ENCODE measurements around the gene SLC4A2. TPM values are rescaled to one million over a fixed set of nuclear protein-coding genes. Genes with fewer than 3 reads are reported as not detected.
A peak's percentile ranks its signal among the peaks of the same experiment; 100 is the strongest.

SLC4A2 gene
- total RNA-seq, 1 experiment from 2014 or later, result 100 TPM

GRCh38 chr7:151115836-151116418, 56.5 kb downstream of the SLC4A2 start:
- Histone ChIP-seq H3K27ac (no peak overlapping the region), H3K9me3 (replicated peaks) (no peaks in the 10 kb centered on the region), H3K4me3 (no peak overlapping the region), H3K36me3 (peaks cover 39% of the 10 kb centered on the region), H3K4me1 (replicated peaks) (peaks cover 23% of the 10 kb centered on the region), H3K27me3 (replicated peaks) (no peaks in the 10 kb centered on the region)
- no peak for DNase-seq (ENCODE audit: low read depth in 1 of 2, low spot score in 2 of 2)

- Histone ChIP-seq H3K4me1 (replicated peaks) (peaks cover 20% of the 10 kb centered on the region), H3K36me3 (peaks cover 40% of the 10 kb centered on the region), H3K9me3 (replicated peaks) (no peaks in the 10 kb centered on the region), H3K4me3 (no peak overlapping the region), H3K27ac (no peak overlapping the region), H3K27me3 (replicated peaks) (no peaks in the 10 kb centered on the region)
- no peak for DNase-seq (ENCODE audit: low read depth in 1 of 2, low spot score in 2 of 2)
Measured at GRCh38 chr7:151116603-151117440, 57.4 kb downstream of the SLC4A2 start.

DNA sequence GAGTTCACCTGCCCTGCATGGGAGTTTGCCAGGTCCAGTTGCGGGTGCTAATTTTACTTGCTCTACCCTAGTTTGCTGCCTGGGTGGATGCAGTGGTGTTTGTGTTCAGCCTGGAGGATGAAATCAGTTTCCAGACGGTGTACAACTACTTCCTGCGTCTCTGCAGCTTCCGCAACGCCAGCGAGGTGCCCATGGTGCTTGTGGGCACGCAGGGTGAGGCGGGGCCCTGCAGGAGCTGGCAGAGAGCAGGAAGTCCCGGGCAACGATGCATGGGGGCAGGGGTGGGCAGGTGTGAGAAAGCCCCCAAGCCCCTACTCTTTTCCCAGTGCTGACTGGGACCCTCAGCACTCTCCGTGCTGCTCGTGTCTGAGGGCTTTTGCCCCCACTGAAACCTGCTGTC, 58.2 kb downstream of the SLC4A2 start:
- no peak for DNase-seq (ENCODE audit: low read depth in 1 of 2, low spot score in 2 of 2)
- Histone ChIP-seq H3K9me3 (replicated peaks) (no peaks in the 10 kb centered on the region), H3K27ac (no peak overlapping the region), H3K27me3 (replicated peaks) (no peaks in the 10 kb centered on the region), H3K4me1 (replicated peaks) (peaks cover 20% of the 10 kb centered on the region), H3K36me3 (peaks cover 42% of the 10 kb centered on the region), H3K4me3 (no peak overlapping the region)

DNA sequence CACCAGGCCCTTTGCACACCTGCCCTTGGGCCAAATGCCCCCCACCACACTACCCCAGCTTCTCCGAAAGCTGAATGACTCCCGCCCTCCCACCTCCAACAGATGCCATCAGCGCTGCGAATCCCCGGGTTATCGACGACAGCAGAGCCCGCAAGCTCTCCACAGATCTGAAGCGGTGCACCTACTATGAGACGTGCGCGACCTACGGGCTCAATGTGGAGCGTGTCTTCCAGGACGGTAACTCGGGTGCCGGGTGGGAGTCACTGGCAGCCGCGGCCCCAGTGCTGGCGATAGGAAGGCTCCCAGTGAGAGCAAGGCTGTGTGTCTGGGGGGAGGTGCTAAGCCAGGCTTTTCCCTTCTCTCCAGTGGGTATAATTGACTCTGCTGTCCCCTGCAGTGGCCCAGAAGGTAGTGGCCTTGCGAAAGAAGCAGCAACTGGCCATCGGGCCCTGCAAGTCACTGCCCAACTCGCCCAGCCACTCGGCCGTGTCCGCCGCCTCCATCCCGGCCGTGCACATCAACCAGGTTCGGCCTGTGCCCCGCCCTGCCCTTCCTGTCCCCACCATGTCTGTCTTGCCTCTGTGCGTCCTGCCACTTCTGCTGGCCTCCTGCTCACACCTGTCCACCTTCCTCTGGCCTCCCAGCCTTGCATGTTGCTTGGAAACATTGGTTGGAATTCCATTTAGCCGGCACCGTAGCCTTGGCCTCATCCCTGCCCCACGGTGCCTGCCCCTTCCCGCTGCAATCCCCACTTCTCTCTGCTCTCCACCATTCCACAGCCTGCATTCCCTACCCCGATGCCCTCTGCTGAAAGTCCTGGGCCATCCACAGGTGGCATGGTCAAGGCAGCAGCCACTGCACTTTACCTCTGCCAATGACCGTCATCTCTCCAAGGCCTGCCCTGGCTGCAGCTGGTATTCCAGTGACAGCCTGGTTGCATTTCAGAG, 59.0 kb downstream of the SLC4A2 start:
- H3K36me3 ChIP-seq, result peaks cover 47% of the 10 kb centered on the region
- no peak overlapping the region for H3K27ac ChIP-seq
- H3K4me1 ChIP-seq (replicated peaks), result peaks cover 12% of the 10 kb centered on the region
- no peaks in the 10 kb centered on the region for H3K9me3 ChIP-seq (replicated peaks)
- no peaks in the 10 kb centered on the region for H3K27me3 ChIP-seq (replicated peaks)
- no peak overlapping the region for H3K4me3 ChIP-seq
- no peak for DNase-seq (ENCODE audit: low read depth in 1 of 2, low spot score in 2 of 2)

GRCh38 chr7:151119055-151119415, 59.6 kb downstream of the SLC4A2 start:
- Histone ChIP-seq H3K4me1 (replicated peaks) (peaks cover 6% of the 10 kb centered on the region), H3K4me3 (no peak overlapping the region), H3K27me3 (replicated peaks) (no peaks in the 10 kb centered on the region), H3K36me3 (peaks cover 53% of the 10 kb centered on the region), H3K9me3 (replicated peaks) (no peaks in the 10 kb centered on the region), H3K27ac (no peak overlapping the region)
- no peak for DNase-seq (ENCODE audit: low read depth in 1 of 2, low spot score in 2 of 2)

DNA sequence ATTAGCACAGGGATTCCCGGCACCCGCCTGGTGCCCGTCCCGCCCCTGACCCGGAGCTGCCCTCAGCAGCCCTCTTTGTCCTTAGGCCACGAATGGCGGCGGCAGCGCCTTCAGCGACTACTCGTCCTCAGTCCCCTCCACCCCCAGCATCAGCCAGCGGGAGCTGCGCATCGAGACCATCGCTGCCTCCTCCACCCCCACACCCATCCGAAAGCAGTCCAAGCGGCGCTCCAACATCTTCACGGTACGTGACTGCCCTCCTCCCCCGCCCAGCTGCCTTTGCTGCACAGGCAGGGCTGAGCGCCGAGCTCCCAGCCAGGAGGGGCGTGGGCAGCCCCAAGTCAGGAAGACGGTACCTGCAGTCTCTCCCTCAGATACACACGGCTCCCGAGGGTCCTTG, 60.5 kb downstream of the SLC4A2 start:
- H3K27me3 ChIP-seq (replicated peaks), result no peaks in the 10 kb centered on the region

GRCh38 chr7:151120896-151121295, 61.5 kb downstream of the SLC4A2 start:
- Histone ChIP-seq H3K4me3 (no peak overlapping the region), H3K9me3 (replicated peaks) (no peaks in the 10 kb centered on the region), H3K27ac (no peak overlapping the region), H3K4me1 (replicated peaks) (no peaks in the 10 kb centered on the region), H3K27me3 (replicated peaks) (no peaks in the 10 kb centered on the region), H3K36me3 (peaks cover 63% of the 10 kb centered on the region)
- no peak for DNase-seq (ENCODE audit: low read depth in 1 of 2, low spot score in 2 of 2)

More for the DNA sequence above, 60.5 kb downstream of the SLC4A2 start:
- Histone ChIP-seq H3K36me3 (peaks cover 62% of the 10 kb centered on the region), H3K4me3 (no peak overlapping the region), H3K4me1 (replicated peaks) (no peaks in the 10 kb centered on the region), H3K27ac (no peak overlapping the region), H3K9me3 (replicated peaks) (no peaks in the 10 kb centered on the region)
- DNase-seq (ENCODE audit: low read depth in 1 of 2, low spot score in 2 of 2), result no peak

- H3K4me3 ChIP-seq, result no peak overlapping the region
- peaks cover 59% of the 10 kb centered on the region for H3K36me3 ChIP-seq
- no peak for DNase-seq (ENCODE audit: low read depth in 1 of 2, low spot score in 2 of 2)
- H3K4me1 ChIP-seq (replicated peaks), result no peaks in the 10 kb centered on the region
- H3K27me3 ChIP-seq (replicated peaks), result no peaks in the 10 kb centered on the region
- H3K27ac ChIP-seq, result no peak overlapping the region
- no peaks in the 10 kb centered on the region for H3K9me3 ChIP-seq (replicated peaks)
Measured at GRCh38 chr7:151121380-151122170, 62.2 kb downstream of the SLC4A2 start.

DNA sequence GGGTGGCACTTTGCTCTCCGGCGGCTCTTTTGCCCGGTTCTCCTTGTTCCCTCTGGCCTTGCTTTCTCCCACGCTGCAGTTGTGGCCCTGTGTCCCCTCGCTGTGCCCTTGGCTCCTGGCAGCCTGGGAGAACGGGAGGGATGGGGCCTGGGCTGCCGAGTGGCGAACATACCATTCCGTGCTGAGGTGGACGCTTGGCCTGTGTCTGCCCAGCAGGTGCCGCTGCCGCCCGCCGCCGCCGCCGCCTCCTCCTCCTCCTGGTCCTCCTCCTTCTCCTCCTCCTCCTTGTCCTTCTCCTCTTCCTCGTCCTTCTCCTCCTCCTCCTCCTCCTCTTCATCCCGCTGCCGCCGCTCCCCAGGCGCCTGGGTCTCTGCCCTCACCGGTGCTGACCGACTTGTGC, 62.9 kb downstream of the SLC4A2 start:
- Histone ChIP-seq H3K4me3 (no peak overlapping the region), H3K27ac (no peak overlapping the region), H3K9me3 (replicated peaks) (no peaks in the 10 kb centered on the region), H3K4me1 (replicated peaks) (no peaks in the 10 kb centered on the region), H3K36me3 (peaks cover 53% of the 10 kb centered on the region), H3K27me3 (replicated peaks) (no peaks in the 10 kb centered on the region)
- DNase-seq (ENCODE audit: low read depth in 1 of 2, low spot score in 2 of 2), result no peak

- no peak for DNase-seq (ENCODE audit: low read depth in 1 of 2, low spot score in 2 of 2)
- peaks cover 49% of the 10 kb centered on the region for H3K36me3 ChIP-seq
- H3K4me1 ChIP-seq (replicated peaks), result no peaks in the 10 kb centered on the region
Measured at GRCh38 chr7:151122796-151123157, 63.4 kb downstream of the SLC4A2 start.

DNA sequence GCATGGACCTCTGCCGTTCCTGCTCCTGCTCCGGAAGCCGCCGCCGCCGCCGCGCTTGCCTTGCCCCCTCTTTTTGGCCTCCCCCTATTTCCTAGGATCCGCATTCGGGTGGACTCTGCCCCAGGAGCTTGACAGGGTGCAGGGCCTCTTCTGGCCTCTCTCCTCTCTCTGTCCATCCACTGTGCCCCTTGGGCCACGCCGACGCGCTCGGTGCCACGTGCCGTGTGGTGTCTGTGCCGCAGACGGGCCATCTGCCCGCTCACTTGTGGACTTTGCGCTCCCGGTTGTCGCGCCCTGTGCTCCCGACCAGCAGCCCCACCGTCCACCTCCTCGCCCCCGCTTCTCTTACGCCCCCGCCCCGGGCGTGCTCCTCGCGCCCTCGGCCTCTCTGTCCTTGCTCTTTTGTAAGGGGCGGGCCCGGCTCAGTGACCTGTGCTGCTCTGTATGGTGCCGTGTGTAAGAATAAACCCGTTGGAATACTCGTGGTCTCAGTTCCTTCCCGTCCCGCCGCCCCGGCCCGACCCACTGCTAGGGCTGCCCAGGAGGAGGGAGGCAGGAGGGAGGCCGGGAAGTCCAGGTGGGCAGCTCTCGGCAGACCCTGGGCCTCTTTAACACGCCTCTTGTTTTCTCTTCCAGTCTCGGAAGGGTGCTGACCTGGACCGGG, 63.9 kb downstream of the SLC4A2 start:
- Histone ChIP-seq H3K4me3 (no peak overlapping the region), H3K4me1 (replicated peaks) (no peaks in the 10 kb centered on the region), H3K9me3 (replicated peaks) (no peaks in the 10 kb centered on the region), H3K27ac (no peak overlapping the region), H3K27me3 (replicated peaks) (no peaks in the 10 kb centered on the region), H3K36me3 (peaks cover 50% of the 10 kb centered on the region)
- no peak for DNase-seq (ENCODE audit: low read depth in 1 of 2, low spot score in 2 of 2)

More at GRCh38 chr7:151122796-151123157, 63.4 kb downstream of the SLC4A2 start:
- no peaks in the 10 kb centered on the region for H3K27me3 ChIP-seq (replicated peaks)
- no peak overlapping the region for H3K4me3 ChIP-seq
- no peak overlapping the region for H3K27ac ChIP-seq
- no peaks in the 10 kb centered on the region for H3K9me3 ChIP-seq (replicated peaks)

GRCh38 chr7:151123822-151124464, 64.6 kb downstream of the SLC4A2 start:
- peak; percentile 68 to 83 for DNase-seq (ENCODE audit: low read depth in 1 of 2, low spot score in 2 of 2)
- Histone ChIP-seq H3K36me3 (peaks cover 50% of the 10 kb centered on the region), H3K4me1 (replicated peaks) (no peaks in the 10 kb centered on the region), H3K27me3 (replicated peaks) (no peaks in the 10 kb centered on the region), H3K27ac (no peak overlapping the region), H3K9me3 (replicated peaks) (no peaks in the 10 kb centered on the region), H3K4me3 (no peak overlapping the region)
